Measurements from ENCODE around the gene HEPACAM.

Gene HEPACAM

GRCh38 chr11:124898711-124899110 is 37.1 kb downstream of the HEPACAM start:
- peak; percentile 75 for DNase-seq (ENCODE audit: low spot score)

DNA sequence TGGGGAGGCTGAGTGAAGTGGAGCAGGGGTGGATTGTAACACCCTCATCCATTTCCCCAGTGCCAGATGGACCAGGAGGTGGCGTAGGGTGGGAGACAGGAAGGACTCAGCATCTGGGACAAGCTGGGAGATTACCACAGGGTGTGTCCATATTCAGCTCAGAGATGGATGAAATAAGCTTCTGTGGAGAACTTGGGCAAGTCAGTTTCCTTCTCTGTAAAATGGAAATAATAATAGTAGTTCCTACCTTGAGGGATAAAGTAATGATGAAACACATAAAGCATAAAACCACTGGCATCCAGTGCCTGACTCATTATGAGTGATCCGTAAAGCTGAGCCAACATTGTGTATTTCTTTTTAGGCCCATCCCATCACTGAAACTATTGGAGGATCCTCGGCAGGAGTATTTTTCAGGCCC is 37.6 kb downstream of the HEPACAM start:
- DNase-seq (ENCODE audit: low spot score) = no peak

DNA sequence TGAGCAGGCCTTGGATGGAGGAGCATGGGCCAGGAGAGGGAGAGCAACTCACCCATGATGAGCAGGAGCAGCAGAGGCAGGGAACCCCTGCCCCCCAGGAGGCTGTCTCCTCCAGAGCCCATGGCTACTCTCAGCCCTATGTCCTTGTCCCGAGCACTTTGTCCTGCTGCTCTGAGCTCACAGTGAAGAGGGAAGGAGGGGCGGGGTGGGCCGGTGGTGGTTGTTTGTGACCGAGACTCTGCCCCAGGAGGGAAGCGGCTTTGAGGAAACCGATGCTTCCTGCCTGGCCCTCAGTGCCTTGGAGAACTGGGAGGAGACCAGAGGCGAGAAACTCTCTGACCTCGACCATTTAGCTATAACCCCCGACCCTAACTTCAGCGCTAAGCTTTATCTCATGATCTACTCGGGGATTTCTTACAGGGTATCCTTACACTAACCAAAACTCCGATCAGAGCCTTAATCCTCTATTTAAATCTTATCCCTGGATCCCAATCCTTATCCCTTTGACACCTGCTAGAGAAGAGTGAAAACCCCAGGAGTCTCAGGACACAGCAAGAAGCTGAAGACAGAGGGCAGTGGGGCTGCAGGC is 38.1 kb downstream of the HEPACAM start, which contains the start of gene ROBO4:
Gene ROBO4 (minus strand): TSS at position 192 of the 589 bp plus-strand sequence. CDS start 70 bp downstream, at position 122.
- DNase-seq (ENCODE audit: low spot score) = no peak

DNA sequence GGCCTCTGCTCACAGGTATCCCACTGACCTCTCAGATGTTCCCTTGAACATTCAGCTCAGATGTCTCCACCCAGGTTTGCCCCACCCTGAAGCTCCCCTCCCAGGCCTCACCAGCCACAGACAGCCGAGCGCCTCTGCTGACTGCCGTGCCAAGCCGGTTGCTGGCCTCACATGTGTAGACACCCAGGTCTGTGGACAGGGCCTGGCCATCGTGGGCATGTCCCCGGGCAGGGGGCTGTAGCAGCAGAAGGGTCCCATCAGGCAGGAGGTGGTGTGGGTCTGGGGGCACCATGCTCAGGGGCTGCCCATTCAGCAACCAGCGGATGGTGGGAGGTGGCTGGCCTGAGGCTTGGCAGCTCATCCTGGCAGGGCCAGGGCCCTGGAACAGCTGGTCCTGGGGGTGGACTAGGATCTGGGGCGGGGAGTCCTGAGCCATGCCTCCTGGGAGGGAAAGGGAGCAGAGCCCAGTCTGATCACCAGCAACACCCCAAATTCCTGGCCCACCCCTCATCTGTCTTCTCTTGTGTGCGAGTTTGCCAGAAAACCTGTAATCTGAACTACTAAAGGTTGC is 38.9 kb downstream of the HEPACAM start:
- no peak for DNase-seq (ENCODE audit: low spot score)

- DNase-seq (ENCODE audit: low spot score) = no peak
Measured at GRCh38 chr11:124896071-124896750, 39.6 kb downstream of the HEPACAM start.

- no peak for DNase-seq (ENCODE audit: low spot score)
Measured at GRCh38 chr11:124895471-124895971, 40.3 kb downstream of the HEPACAM start.

- no peak for DNase-seq (ENCODE audit: low spot score)
Measured at GRCh38 chr11:124894606-124895430, 41.0 kb downstream of the HEPACAM start.

GRCh38 chr11:124893781-124894401 is 42.0 kb downstream of the HEPACAM start:
- no peak for DNase-seq (ENCODE audit: low spot score)

GRCh38 chr11:124892750-124893454 is 42.9 kb downstream of the HEPACAM start:
- DNase-seq (ENCODE audit: low spot score) = no peak

DNA sequence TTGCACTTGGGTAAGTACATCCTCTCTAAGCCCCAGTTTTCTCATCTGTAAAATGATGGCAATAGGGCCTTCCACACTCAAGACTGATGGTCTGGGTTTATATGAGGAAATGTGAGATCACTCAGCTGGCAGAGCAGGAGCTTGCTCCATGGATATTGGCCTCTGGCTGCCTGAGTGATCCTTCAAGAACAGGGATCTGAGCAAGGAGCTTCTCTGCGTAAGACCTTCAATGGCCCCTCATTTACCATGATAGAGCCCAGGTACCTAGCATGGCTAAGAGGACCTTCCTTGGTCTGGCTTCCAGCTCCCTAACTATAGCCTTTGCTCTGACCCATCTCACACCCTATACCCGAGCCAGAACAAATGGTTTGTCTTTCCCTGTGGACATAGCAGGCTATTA is 43.7 kb downstream of the HEPACAM start:
- DNase-seq (ENCODE audit: low spot score) = no peak

DNA sequence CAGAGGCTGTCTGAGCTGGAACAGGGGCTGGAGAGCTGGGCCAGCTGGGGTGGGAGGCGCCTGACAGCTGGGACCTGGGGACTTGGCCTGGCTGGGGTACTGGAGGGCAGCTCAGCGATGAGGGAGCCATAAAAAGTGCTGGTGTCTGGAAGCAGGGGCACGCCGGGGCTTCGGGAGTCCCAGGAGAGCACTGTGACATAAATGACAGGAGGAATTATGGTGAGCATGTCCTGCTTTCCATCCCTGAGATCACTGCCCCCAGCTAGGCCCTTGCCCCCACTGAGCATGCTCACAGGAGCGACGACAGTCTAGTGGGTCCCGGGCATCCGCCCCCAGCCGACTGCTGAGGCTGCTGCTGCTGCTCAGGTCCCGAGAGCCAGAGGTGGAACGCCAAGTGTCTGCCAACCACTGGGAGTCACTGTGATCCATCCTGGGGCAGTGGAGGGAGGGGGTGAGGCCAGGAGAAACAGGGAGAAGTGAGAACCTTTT is 44.4 kb downstream of the HEPACAM start:
- DNase-seq (ENCODE audit: low spot score) = no peak

GRCh38 chr11:124890683-124891372 is 45.0 kb downstream of the HEPACAM start:
- no peak for DNase-seq (ENCODE audit: low spot score)

GRCh38 chr11:124890151-124890550 is 45.7 kb downstream of the HEPACAM start:
- no peak for DNase-seq (ENCODE audit: low spot score)

DNA sequence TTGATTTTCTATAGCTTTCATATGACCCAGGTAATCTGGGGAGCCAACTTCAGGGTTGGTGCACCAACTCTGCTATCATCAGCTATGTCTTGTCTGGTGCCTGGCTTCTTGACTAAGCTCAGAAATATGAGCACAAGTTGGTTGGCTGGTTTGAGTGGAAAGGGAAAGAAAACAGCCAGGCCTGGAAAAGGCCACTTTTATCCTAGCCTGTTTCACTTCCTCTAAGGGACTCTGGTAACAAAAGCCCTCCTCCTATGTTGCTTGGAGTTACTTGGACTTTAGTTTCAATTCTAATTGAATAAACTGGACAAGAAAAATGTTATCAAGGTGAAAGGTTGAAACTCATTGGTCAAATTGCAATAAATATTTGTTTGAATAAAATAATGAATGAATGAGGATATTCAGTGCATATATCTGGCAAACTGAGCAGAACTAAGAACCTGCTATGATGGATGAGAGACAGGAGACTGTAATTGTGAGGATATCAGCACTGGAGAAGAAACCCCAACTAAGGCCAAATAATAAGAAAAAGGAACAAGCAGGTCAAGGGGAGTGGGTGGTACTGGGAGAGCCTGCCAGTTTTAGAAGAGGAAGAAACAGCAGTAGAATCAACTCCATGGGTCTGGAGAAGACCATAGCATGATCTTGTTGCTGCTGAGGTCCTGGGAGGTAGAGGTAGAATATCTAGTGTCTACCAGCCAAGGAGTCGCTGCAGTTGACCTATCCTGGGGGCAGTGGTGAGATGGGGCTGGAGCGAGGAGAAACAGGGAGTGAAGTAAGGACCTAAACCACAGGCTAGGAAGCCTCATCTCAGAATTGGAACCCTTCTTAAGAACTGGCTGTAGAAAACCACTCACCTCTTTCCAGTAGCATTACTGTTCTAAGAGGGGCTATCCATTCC is 46.4 kb downstream of the HEPACAM start:
- DNase-seq (ENCODE audit: low spot score) = no peak

GRCh38 chr11:124887667-124888013 is 48.2 kb downstream of the HEPACAM start:
- no peak for DNase-seq (ENCODE audit: low spot score)

- no peak for DNase-seq (ENCODE audit: low spot score)
Measured at GRCh38 chr11:124886978-124887666, 48.7 kb downstream of the HEPACAM start.

DNA sequence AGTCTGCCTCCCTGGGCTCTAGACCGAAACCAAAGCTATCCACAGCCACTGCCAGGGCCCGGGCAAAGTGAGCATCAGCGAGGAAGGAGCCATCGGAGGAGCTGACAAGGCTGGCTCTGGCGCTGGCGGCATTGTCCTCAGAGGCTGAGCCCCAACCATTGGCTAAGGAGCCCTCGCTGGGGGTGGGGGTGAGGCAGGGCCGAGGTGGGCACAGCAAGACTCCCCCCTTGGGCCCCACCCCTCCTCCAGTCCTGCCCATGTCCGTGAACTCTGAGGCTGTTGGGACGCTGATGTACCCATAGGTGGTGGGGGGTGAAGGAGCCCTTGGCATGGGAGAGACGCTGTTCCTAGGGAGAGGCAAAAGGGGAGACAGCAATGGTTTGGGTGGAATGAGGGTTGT is 49.4 kb downstream of the HEPACAM start:
- DNase-seq (ENCODE audit: low spot score) = no peak

DNA sequence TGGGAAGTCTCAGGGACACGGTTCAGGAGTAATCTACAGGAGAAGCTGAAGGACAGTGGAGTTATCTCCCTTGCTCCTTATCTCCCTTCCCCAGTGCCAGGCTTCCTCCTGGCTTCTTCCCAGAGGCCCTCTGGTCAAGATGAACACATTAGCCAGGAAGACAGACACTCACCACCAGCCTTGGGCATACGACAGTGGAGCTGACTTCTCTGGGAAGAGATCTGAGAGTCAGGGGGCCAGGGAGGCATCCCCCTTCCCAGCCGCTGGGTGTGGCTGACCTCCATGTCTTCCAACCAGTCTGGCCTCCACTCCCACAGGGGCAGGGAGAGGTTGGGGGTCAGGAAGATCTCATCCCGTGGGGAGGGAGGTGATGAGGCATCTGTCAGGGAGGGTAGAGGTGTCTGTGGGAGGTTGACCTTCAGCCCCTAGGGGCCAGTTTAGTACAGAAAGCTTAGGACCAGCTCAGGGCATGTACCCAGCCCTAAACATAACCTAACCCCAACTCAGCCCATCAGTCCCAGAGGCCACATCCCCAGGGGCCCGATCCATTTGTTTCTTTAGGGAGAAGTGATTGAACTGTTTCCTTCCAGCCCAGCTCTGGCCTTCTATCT is 50.9 kb downstream of the HEPACAM start:
- DNase-seq (ENCODE audit: low spot score) = no peak
